ENCODE measurements around the gene LMNTD1.
"Not testable (repeated sequence)": the region's sequence is repeated elsewhere in the genome, so short reads cannot be mapped to it uniquely, and the experiment has no call there.

Gene LMNTD1

DNA sequence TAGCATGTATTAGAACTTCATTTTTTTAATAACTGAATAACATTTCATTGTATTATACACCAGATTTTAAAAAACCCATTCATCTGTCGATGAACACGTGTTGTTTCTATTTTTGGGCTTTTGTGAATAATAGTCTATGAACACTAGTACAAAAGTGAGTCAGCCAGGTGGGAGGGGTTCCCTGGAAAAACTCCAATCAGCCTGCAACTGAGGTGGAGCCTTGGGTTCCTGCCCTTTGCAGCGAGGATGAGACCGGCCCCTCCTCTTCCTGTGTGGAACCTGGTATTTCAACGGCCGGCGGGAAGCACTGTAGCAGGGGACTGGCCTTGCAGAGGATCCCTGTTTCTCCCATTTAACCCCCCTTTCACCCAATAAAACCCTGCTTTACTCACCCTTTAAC, 56.1 kb downstream of the LMNTD1 start:
- DNase-seq, result no peak

DNA sequence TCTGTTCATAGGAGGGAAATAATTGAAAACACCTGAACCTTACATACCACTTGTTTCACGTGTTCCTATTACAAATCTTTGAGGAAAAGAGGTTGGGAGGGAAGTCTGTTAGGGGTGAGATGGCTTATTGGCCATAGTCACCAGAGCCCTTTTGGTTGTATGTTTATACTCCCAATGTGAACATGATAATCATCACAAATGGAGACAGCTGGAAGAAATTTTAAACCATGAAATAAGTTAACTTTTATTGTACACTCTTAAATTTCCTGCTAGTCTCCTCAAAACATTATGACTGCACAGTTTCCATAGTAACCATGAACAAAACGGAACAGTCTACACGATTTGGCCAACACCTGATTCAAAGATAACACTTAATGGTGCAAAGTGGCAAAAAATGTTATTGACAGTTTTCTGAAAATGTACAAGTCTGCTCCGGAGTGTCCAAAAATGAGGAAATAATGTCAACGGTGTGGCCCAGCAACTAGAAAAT, 56.9 kb downstream of the LMNTD1 start:
- in situ Hi-C loops (cut with HindIII; ENCODE audit: low pct_ligation_motif_present, low pct_unique_long_range_greater_than_20kb, low sequenced_read_pairs), result no loop called here
- peak; percentile 47 for DNase-seq

More for the DNA sequence above, 56.1 kb downstream of the LMNTD1 start:
- in situ Hi-C loops (cut with HindIII; ENCODE audit: low pct_ligation_motif_present, low pct_unique_long_range_greater_than_20kb, low sequenced_read_pairs), result no loop called here

DNA sequence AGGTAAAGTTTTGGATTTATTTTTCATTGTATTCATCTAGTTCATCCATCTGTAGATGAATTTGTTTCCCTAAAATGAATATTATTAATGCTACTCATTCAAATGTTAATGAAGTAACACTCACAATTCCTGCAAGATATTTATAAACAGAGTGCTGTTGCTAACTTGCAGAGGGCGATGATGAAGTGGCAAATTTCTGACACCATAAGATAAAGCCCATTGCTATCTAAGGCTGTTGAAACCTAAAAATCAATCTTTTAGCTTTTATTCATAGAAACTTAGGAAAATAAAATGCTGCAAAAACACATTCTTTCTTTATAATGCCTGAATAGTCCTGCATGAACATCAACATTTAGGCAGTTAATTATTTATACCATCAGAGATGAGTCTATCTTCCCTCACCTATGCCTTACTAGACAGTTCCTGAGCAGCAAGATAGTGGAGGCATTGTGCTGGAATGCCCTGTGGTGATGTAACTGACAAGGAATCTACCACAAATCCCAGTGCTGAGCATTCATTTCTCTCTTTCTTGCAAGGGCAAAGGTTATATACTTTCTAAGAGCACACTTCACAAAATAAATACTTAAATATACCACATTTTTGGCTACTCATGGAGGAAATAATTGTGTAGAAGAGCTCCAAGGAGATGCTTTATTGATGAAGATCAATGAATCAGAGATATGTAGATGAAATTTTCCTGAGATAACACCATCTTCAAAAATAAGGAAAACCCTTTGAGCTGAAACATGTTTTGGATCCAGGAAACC, 57.6 kb downstream of the LMNTD1 start:
- in situ Hi-C loops (cut with HindIII; ENCODE audit: low pct_ligation_motif_present, low pct_unique_long_range_greater_than_20kb, low sequenced_read_pairs), result no loop called here
- peak; percentile 97 for DNase-seq

DNA sequence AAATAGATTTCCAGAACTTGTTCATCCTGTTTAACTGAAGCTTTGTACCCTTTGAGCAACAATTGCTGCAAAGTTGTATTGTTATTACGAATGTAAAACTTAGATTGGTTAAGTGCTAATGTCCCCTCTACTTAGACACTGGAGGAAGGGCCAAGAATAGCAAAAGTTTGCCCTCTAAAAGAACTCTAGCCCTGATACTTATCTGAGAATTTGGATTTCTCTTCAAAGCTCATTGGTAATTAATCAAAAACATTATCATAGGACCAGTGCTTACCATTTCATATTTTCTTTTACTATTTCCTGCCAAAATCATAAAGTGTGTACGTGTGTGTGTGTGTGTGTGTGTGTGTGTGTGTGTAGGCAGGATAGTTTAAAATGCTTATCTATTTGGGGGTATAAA, 58.2 kb downstream of the LMNTD1 start:
- DNase-seq, result no peak
- in situ Hi-C loops (cut with HindIII; ENCODE audit: low pct_ligation_motif_present, low pct_unique_long_range_greater_than_20kb, low sequenced_read_pairs), result no loop called here

DNA sequence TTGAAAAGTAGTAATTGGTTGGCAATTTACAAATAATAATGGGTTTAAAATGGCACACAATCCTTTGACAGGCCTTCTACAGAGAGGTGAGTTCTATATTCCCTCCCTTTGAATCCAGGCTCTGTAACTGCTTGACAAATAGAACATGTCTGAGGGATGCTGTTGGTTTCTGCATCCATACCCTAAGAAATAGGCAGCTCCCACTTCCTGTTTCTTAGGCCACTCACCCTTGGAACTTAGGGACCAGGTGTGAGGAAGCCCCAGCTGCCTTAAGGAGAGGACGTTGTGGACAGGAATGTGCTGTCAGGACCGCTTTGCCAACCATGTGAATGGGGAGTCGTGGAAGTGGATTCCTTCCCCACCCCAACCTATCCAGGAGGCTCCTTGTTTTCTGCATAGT, 59.4 kb downstream of the LMNTD1 start:
- in situ Hi-C loops (cut with HindIII; ENCODE audit: low pct_ligation_motif_present, low pct_unique_long_range_greater_than_20kb, low sequenced_read_pairs), result no loop called here
- no peak for DNase-seq

DNA sequence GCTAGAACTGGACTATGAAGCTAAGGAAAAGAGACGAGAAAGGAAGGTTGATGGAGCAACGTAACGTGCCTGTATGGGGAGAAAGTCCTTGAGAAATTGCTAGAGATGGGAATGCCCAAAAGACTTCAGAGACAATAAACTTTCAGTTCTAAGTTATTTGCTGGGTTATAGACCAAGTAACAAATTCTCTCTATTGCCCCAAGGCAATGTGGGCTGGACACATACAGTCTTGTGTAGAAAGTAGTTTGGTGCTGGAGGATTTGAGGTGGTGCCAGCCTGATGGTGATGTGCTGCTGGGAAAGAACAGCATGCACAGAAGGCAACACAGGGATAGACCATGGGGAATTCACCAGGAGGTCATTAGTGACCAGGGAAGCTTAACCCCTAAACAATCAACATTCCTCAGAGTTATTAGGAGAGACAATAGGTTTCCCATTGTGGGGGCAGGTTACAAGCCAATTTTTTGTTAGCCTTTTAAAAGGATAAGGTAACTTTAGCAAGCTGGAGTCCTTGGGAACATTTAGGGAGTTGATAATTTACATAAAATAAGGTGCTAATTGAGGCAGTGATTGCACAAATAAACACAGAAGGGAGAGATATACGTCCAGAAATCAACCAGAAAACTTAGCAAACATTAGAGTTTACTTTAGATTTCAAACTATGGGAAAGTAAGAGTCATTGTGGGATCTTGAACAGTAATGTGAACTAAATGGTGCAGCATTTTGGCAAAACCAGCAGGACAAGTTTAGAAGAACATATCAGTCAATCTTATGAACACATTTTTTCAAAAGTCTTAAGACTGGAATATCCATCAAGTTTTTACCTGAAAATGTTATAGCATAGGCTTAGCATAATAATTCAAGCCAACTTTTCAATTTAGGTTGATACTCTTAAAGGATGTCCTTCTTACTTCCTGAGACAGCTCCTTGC, 61.4 kb downstream of the LMNTD1 start:
- in situ Hi-C loops (cut with HindIII; ENCODE audit: low pct_ligation_motif_present, low pct_unique_long_range_greater_than_20kb, low sequenced_read_pairs), result no loop called here
- no peak for DNase-seq

DNA sequence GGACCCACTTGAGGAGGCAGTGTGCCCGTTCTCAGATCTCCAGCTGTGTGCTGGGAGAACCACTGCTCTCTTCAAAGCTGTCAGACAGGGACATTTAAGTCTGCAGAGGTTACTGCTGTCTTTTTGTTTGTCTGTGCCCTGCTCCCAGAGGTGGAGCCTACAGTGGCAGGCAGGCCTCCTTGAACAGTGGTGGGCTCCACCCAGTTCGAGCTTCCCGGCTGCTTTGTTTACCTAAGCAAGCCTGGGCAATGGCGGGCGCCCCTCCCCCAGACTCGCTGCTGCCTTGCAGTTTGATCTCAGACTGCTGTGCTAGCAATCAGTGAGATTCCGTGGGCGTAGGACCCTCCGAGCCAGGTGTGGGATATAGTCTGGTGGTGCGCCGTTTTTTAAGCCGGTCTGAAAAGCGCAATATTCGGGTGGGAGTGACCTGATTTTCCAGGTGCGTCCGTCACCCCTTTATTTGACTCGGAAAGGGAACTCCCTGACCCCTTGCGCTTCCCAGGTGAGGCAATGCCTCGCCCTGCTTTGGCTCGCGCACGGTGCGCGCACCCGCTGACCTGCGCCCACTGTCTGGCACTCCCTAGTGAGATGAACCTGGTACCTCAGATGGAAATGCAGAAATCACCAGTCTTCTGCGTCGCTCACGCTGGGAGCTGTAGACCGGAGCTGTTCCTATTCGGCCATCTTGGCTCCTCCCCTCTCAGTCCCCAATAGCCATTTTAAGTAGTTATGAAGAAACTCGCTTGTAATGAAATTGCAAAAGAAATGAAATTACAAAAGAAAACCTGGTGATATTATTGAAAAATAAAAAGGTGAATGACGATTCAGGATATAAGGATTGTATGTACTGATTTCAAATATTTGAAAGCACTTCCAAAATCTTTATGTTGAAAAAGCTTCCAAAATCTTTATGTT, 63.9 kb downstream of the LMNTD1 start:
- in situ Hi-C loops (cut with HindIII; ENCODE audit: low pct_ligation_motif_present, low pct_unique_long_range_greater_than_20kb, low sequenced_read_pairs); DNase-seq: not testable (repeated sequence)

DNA sequence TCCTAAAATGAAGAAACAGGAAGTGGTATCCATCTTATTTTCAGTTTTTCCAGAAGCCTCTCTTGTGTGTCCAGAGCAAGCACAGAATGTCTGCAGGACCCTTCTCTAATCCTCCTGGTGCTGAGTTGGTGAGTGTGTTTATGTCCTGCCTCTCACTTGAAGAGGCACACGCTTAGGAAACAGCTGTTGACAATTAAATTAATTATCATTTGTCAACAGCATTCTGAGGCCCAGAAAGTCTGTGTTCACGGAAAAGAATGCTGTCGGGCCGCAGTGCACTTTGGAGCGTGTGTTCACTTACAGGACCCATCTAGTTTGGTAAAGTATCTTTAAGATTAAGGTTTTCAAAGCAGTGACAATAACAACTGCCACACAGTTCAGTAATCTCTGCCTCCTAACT, 70.5 kb downstream of the LMNTD1 start:
- in situ Hi-C loops (cut with HindIII; ENCODE audit: low pct_ligation_motif_present, low pct_unique_long_range_greater_than_20kb, low sequenced_read_pairs), result no loop called here
- DNase-seq, result no peak

DNA sequence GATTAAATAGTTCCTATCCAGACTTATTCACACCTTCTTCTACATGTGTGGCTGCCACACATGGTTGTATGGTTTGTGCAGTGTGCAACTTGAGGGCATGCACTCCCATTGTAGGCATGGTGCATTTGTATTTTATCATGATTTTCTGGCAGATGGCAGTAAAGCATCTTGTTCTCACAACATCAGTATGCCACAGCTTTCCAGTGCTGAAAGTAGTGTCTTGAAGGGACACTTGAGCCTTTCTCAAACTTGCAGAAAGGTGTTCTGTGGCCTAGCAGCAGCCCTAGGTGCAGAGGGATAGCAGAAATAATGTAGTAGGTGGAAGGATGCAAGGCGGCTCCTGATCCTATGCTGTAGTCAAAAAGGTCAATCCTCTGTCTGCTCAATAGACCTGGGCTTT, 72.9 kb downstream of the LMNTD1 start:
- in situ Hi-C loops (cut with HindIII; ENCODE audit: low pct_ligation_motif_present, low pct_unique_long_range_greater_than_20kb, low sequenced_read_pairs), result no loop called here
- no peak for DNase-seq

DNA sequence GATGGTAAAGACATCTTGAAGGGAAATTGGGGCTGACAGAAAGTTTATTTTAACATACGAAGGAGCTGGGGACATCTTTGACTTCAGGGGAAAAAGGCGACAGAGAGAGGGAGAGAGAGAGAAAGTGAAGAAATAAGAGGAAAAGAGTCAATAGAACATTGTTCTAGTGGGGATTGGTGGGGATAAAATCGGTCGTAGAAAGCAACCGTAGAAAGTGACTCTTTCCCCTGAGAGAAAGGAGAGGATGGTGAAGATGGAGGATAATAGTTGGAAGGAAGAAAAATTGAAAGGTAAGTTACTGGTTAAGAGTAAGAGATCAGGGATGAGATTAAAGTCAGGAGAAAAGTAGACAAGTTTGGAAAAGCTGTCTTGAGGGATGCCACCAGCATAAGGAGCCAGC, 75.9 kb downstream of the LMNTD1 start:
- no peak for DNase-seq
- in situ Hi-C loops (cut with HindIII; ENCODE audit: low pct_ligation_motif_present, low pct_unique_long_range_greater_than_20kb, low sequenced_read_pairs), result no loop called here

DNA sequence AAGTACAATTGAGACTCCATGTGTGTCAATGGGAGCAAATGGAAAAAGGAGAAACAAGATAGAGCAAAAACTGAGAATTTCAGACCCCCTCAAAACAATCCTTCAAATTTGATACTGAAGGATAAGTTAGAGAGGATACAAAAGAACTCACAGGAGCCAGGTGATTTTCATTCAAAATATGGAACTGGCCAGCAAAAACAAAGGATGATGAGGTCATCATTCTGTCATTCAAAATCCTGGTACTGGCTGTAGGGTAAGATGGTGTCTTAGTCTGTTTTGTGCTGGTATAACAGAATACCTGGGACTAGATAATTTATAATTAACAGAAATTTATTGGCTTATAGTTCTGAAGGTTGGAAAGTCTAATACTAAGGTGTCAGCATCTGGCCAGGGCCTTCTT, 80.6 kb downstream of the LMNTD1 start:
- DNase-seq, result no peak
- in situ Hi-C loops (cut with HindIII; ENCODE audit: low pct_ligation_motif_present, low pct_unique_long_range_greater_than_20kb, low sequenced_read_pairs), result no loop called here

DNA sequence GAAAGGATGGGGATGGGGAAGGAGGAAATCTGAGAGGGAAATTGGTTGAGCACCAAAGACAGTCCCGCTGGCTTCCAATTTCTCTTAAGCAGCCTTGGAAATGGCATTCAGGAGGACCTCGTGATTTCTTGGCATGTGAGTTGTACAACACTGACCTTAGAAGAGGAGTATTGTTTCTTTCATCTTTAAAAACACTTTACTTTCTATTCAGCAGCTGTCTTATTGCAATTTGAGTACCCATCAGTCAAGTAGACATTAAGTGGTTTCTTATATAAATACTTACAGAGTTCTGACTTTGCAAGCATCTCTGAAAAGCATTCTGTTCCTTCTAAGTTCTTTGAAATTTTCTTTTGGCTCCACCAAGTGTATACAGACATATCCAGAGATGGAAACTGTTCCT, 83.2 kb downstream of the LMNTD1 start:
- DNase-seq, result no peak
- in situ Hi-C loops (cut with HindIII; ENCODE audit: low pct_ligation_motif_present, low pct_unique_long_range_greater_than_20kb, low sequenced_read_pairs), result no loop called here

DNA sequence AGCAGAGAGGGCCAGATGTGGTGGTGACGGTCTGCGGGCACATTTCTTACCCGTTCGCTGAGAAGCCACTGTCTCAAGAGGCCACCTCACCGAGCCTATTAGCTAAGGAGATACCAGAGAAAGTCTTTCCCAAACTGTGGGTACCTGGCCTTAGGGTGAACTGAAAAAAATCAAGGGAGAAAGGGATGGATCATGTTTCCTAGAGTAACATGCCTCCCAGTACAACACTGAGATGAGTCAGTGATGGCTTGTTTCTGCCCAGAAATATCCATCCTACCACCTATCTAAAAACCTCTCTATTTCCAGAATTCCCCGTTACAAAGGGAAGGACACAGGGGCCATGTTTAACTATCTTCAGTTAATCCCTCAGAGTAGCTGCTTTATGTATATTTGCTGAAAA, 83.7 kb downstream of the LMNTD1 start:
- in situ Hi-C loops (cut with HindIII; ENCODE audit: low pct_ligation_motif_present, low pct_unique_long_range_greater_than_20kb, low sequenced_read_pairs), result no loop called here
- DNase-seq, result no peak

DNA sequence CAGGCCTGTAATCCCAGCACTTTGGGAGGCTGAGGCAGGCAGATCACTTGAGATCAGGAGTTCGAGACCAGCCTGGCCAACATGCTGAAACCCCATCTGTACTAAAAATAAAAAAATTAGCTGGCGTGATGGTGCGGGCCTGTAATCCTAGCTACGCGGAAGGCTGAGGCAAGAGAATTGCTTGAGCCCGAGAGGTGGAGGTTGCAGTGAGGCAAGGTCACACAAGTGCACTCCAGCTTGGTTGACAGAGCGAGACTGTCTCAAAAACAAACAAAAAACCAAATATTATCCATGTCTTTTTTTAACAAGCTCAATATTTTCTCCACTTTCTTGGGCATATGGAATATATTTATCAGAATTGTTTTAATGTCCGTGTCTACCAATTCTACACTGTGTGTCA, 89.6 kb downstream of the LMNTD1 start:
- in situ Hi-C loops (cut with HindIII; ENCODE audit: low pct_ligation_motif_present, low pct_unique_long_range_greater_than_20kb, low sequenced_read_pairs), result no loop called here

DNA sequence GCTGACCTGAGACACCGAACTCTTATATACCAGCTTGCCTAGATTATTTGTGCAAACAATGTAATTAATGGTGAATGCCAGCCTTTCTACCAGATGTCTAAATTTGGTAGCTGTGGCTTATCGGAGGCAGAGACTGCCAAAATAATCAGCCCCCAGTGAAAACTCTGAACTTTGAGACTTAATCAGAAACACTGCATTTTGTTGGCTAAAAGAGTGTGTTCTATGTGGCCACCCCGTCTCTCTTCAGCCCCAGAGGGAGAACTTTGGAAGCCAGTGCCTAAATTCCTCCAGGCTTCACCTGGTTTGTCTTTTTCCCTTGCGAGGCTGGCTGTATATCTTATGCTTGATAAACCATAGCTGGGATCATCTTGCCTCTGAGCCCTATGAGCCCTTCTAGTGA, 90.1 kb downstream of the LMNTD1 start:
- no peak for DNase-seq
- in situ Hi-C loops (cut with HindIII; ENCODE audit: low pct_ligation_motif_present, low pct_unique_long_range_greater_than_20kb, low sequenced_read_pairs), result no loop called here

More for the DNA sequence above, 89.6 kb downstream of the LMNTD1 start:
- no peak for DNase-seq

DNA sequence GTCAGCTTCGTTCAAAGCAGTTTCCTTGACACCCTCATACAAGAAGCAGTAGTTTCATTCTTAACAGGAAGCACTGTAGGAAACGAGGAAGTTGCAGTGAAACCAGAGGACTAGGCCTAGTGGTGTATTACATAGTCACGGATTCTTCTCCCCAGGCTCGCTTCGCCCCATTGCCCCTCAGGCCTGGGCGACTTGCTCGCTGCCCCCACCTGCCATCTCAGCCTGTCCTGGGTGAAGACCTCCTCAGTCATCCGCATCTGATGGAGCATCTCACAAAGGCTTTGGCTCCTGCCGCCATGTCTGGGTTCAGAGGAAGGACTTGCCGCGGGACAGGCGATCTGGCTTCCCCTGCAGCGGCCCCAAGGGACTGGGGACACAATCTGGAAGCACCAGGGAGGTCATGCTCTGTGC, 93.5 kb downstream of the LMNTD1 start:
- in situ Hi-C loops (cut with HindIII; ENCODE audit: low pct_ligation_motif_present, low pct_unique_long_range_greater_than_20kb, low sequenced_read_pairs), result no loop called here
- no peak for DNase-seq

DNA sequence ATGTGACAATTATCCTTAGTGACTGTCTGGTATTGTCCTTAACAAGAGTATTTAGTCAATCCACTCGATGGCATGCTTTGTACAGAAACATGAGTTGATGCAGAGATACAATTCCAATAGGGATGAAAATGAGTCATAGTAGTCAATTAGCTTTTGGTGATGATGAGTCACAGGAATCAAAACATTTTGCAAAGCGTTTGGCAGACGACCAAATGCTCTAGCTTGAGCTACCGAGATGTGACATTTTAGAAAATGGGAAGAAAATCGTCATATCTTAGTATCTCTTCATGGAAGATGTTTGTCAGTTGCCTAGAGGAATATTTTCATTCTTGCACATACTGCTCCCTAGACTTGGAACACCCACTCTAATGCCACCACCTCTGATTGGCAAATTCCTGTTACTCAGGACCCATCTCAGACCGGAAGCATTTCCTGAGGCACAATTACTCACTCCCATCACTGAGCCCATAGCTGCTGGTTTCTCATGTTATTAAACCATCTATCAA, 95.0 kb downstream of the LMNTD1 start:
- in situ Hi-C loops (cut with HindIII; ENCODE audit: low pct_ligation_motif_present, low pct_unique_long_range_greater_than_20kb, low sequenced_read_pairs), result no loop called here
- DNase-seq, result peak; percentile 82

DNA sequence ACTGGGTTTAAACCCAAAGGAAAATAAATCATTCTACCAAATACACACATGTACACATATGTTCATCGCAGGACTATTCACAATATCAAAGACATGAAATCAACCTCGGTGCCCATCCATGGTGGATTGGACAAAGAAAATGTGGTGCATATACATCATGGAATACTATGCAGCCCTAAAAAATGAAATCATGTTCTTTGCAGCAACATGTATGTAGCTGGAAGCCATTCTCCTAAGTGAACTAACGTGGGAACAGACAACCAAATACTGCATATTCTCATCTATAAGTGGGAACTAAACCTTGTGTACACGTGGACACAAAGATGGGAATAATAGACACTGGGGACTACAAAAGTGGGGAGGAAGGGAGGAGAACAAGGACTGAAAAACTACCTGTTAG, 96.6 kb downstream of the LMNTD1 start:
- no peak for DNase-seq
- in situ Hi-C loops (cut with HindIII; ENCODE audit: low pct_ligation_motif_present, low pct_unique_long_range_greater_than_20kb, low sequenced_read_pairs), result no loop called here

Data from ACHN (cell line).